Suprapubic skin (tissue), 4 donors: Measurements from ENCODE around the gene TMA7B. TPM values are rescaled to one million over a fixed set of nuclear protein-coding genes. Genes with fewer than 3 reads are reported as not detected.
A peak's percentile ranks its signal among the peaks of the same experiment; 100 is the strongest.

Source experiments
- DNase-seq, 2 donors: peaks; one replicate each; pipeline ENCODE4 v3.0.0-alpha.2; 2019; ENCODE audit warnings: low spot score in 2 of 2
- H3K27ac ChIP-seq: fragments of 200-600 bp; sonication (generic); one replicate; pipeline ENCODE4 v1.5.1; 2019
- H3K27me3 ChIP-seq: fragments of 200-600 bp; sonication (generic); one replicate; pipeline ENCODE4 v1.5.1; 2019
- H3K36me3 ChIP-seq: fragments of 200-600 bp; sonication (generic); one replicate; pipeline ENCODE4 v1.5.1; 2019
- H3K4me1 ChIP-seq: fragments of 200-600 bp; sonication (generic); one replicate; pipeline ENCODE4 v1.5.1; 2019
- H3K4me3 ChIP-seq: fragments of 200-600 bp; sonication (generic); one replicate; pipeline ENCODE4 v1.5.1; 2019; ENCODE audit warnings: mild to moderate bottlenecking
- H3K9me3 ChIP-seq: fragments of 200-600 bp; sonication (generic); one replicate; pipeline ENCODE4 v1.5.1; 2019
- CTCF ChIP-seq, 2 donors: fragments of 200-600 bp in 1 of 2; fragments of 450-650 bp in 1 of 2; sonication (generic) in 1 of 2; IDR thresholded peaks; one replicate each; pipeline ENCODE4 v1.5.1; 2016 to 2019; ENCODE audit warnings: antibody characterized with exemption in 2 of 2, mild to moderate bottlenecking in 1 of 2, moderate library complexity in 1 of 2
- EP300 ChIP-seq: sonication (generic); formaldehyde crosslinking; IDR thresholded peaks from one replicate; pipeline ENCODE4 v1.6.1; 2017; ENCODE audit warnings: antibody characterized with exemption
- POLR2A ChIP-seq, 2 donors: fragments of 450-650 bp; IDR thresholded peaks; one replicate each; pipeline ENCODE4 v1.6.1; 2017; ENCODE audit warnings: antibody characterized with exemption in 2 of 2, mild to moderate bottlenecking in 2 of 2, moderate library complexity in 2 of 2
- POLR2AphosphoS5 ChIP-seq, 3 donors: sonication (generic); formaldehyde crosslinking; IDR thresholded peaks; one replicate each; pipeline ENCODE4 v1.6.1; 2017; ENCODE audit warnings: antibody characterized with exemption in 3 of 3
- WGBS: methylation state at CpG from one replicate; pipeline ENCODE4 v1.1.5; 2018; 5-methylcytosine and 5-hydroxymethylcytosine counted together
- total RNA-seq, 4 donors: library from RNA; depleted of rRNA; stranded (reverse); fragments of >200 nt; gene quantifications; one replicate each; pipeline ENCODE4 v1.1.0, GENCODE V29; 2016

The TMA7B gene
- total RNA-seq, 4 donors from 2014 or later = 0.76 to 1.4 TPM; not detected in 2

- H3K36me3 ChIP-seq = no peaks in the 10 kb centered on the region
- DNase-seq = no peak
- TF ChIP-seq POLR2AphosphoS5 (IDR thresholded peaks at IDR 0.05) = no peak
- TF ChIP-seq POLR2A (IDR thresholded peaks at IDR 0.05) = no peak
- no peak for TF ChIP-seq EP300
- TF ChIP-seq CTCF (IDR thresholded peaks at IDR 0.05) = no peak
- peaks cover 8% of the 10 kb centered on the region for H3K27me3 ChIP-seq
- no peaks in the 10 kb centered on the region for H3K9me3 ChIP-seq
- H3K27ac ChIP-seq = no peak overlapping the region
- WGBS = 73% methylated on average over 5 of the region's 5 CpGs
- H3K4me1 ChIP-seq = peaks cover 13% of the 10 kb centered on the region
- no peak overlapping the region for H3K4me3 ChIP-seq
Measured at GRCh38 chr22:39965748-39966147, 5.6 kb downstream of the TMA7B start.

- Histone ChIP-seq H3K9me3 (no peaks in the 10 kb centered on the region), H3K4me1 (peaks cover 13% of the 10 kb centered on the region), H3K4me3 (no peak overlapping the region), H3K27me3 (peaks cover 6% of the 10 kb centered on the region), H3K27ac (no peak overlapping the region), H3K36me3 (no peaks in the 10 kb centered on the region)
- TF ChIP-seq POLR2AphosphoS5 (IDR thresholded peaks at IDR 0.05) (no peak), CTCF (IDR thresholded peaks at IDR 0.05) (no peak), POLR2A (IDR thresholded peaks at IDR 0.05) (no peak), EP300 (no peak)
- whole genome bisulfite sequencing = 95% methylated on average over 2 of the region's 2 CpGs
- DNase-seq = no peak
Measured at GRCh38 chr22:39966470-39966869, 6.3 kb downstream of the TMA7B start.

GRCh38 chr22:39967103-39967829 is 7.1 kb downstream of the TMA7B start:
- no peak overlapping the region for H3K4me3 ChIP-seq
- H3K4me1 ChIP-seq = peaks cover 13% of the 10 kb centered on the region
- TF ChIP-seq POLR2A (IDR thresholded peaks at IDR 0.05) = no peak
- no peak for TF ChIP-seq CTCF (IDR thresholded peaks at IDR 0.05)
- no peak for TF ChIP-seq POLR2AphosphoS5 (IDR thresholded peaks at IDR 0.05)
- TF ChIP-seq EP300 = no peak
- peaks cover 13% of the 10 kb centered on the region for H3K27me3 ChIP-seq
- H3K9me3 ChIP-seq = no peaks in the 10 kb centered on the region
- DNase-seq = no peak
- 78% methylated on average over 9 of the region's 9 CpGs for WGBS
- H3K27ac ChIP-seq = no peak overlapping the region
- no peaks in the 10 kb centered on the region for H3K36me3 ChIP-seq

- Histone ChIP-seq H3K4me1 (peaks cover 13% of the 10 kb centered on the region), H3K36me3 (no peaks in the 10 kb centered on the region), H3K27ac (peak overlapping the region; percentile 7), H3K27me3 (peaks cover 15% of the 10 kb centered on the region), H3K4me3 (no peak overlapping the region), H3K9me3 (no peaks in the 10 kb centered on the region)
- DNase-seq = no peak
- TF ChIP-seq POLR2A (IDR thresholded peaks at IDR 0.05) (no peak), POLR2AphosphoS5 (IDR thresholded peaks at IDR 0.05) (peak in 1 of 3 donors; percentile 49), CTCF (IDR thresholded peaks at IDR 0.05) (no peak), EP300 (no peak)
- WGBS = 58% methylated on average over 17 of the region's 20 CpGs
Measured at GRCh38 chr22:39967996-39968972, 8.1 kb downstream of the TMA7B start.

- H3K27me3 ChIP-seq = peaks cover 18% of the 10 kb centered on the region
- H3K9me3 ChIP-seq = no peaks in the 10 kb centered on the region
- no peak for TF ChIP-seq CTCF (IDR thresholded peaks at IDR 0.05)
- no peak for TF ChIP-seq POLR2AphosphoS5 (IDR thresholded peaks at IDR 0.05)
- no peak for TF ChIP-seq POLR2A (IDR thresholded peaks at IDR 0.05)
- TF ChIP-seq EP300 = no peak
- no peaks in the 10 kb centered on the region for H3K36me3 ChIP-seq
- DNase-seq = no peak
- H3K4me3 ChIP-seq = no peak overlapping the region
- peaks cover 16% of the 10 kb centered on the region for H3K4me1 ChIP-seq
- 96% methylated on average over 10 of the region's 10 CpGs for WGBS
- no peak overlapping the region for H3K27ac ChIP-seq
Measured at GRCh38 chr22:39970742-39971141, 10.5 kb downstream of the TMA7B start.
